HG02840 (cell line): ENCODE measurements around the gene TMBIM1.

ENCODE experiments used
- ATAC-seq: cut with Tn5 transposase; IDR thresholded peaks from one replicate; pipeline ENCODE4 v1.9.1; 2021; ENCODE audit warnings: mild to moderate bottlenecking, moderate library complexity, moderate number of reproducible peaks; ENCODE audit not compliant: unreplicated experiment, low FRiP score

Gene TMBIM1, protein sequence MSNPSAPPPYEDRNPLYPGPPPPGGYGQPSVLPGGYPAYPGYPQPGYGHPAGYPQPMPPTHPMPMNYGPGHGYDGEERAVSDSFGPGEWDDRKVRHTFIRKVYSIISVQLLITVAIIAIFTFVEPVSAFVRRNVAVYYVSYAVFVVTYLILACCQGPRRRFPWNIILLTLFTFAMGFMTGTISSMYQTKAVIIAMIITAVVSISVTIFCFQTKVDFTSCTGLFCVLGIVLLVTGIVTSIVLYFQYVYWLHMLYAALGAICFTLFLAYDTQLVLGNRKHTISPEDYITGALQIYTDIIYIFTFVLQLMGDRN

GRCh38 chr2:218292048-218293014 lies at the start of gene TMBIM1:
Gene TMBIM1, minus strand, starts transcription at chr2:218292503. Its CDS starts 10,362 bp downstream, at chr2:218282141.
- peak; percentile 75 for ATAC-seq

DNA sequence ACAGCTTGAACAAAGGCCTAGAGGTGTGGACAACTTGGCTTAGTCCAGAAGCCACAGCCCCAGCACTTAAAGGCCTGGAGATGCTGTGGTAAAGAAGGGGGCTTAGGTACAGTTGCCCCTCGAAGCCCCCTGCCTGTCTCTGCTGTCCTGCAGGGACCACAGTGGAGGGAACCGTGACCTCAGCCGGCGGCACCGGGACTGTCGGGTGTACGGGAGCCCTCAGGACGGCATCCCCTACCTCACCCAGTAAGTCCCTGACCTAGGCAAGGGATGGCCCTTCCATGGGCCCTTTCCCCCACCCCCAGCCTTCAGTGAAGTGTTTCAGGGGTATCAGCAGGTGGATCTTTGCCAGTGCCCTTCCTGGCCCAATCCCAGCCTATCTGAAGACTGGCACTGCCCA lies 49.1 kb upstream of the TMBIM1 start:
- ATAC-seq, result no peak

DNA sequence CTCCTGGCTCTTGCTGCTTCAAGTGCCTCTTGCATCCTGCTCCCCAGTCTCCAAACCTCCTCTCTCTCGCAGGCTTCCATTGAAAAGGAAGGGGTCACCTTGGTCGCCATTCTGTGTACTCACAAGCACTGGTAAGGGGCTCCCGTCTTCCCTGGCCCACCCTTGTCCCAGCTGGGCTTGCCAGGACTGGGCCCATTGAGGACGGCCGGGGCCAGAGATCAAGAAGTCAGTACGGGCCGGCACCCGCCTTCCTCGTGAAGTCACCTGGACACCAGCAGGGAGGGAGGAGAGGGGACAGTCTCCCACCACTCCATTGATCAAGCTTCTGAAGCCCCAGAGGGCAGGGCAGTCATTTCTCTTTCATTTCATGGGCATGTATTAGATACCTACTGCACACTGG lies 48.4 kb upstream of the TMBIM1 start:
- no peak for ATAC-seq

DNA sequence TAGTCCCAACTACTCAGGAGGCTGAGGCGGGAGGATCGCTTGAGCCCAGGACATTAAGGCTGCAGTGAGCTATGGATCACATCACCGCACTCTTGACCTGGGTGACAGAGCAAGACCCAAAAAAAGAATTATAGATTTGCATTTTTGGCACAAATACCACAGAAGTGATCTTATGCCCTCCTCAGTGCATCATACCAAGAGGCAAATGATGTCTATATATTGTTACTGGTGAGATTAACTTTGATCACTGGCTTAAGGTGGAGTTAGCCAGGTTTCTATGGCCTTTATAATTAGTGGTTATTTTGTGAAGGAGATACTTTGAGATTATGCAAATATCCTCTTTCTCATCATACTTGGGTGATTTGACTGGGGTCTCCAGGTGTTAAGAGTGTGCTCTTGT lies 42.2 kb upstream of the TMBIM1 start:
- no peak for ATAC-seq

DNA sequence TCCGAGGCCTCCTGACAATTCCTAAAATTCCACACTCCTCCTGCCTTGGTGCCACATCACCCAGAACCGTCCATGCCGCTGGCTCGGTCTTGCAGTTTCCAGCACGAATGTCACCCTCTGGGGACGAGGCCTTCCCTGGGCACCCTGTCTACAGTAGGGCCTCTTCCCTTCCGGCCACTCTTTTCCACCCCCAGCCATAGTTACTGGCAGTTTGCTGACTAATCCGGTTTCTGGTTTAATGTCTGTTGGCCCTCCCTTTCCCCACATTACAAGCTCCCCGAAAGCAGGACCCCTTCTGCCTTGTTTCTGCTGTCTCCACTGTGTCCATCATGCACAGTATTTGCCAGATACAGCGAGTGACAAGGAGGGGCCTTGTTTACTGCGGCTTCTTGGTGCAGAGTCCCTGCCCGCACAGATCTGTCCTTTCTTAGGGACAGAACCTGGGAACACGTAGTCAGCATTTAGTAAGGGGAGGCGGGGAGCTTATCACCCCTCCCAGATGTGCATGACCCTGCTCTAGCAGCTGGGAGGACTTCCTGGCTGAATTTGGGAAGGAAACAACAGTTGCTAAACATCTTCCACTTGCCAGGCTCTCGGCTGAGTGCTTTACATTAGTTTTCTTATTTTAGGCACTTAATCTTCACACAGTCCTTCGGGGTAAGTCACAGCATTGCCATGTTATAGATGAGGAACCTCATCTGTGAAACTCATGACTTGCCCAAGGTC lies 40.8 kb upstream of the TMBIM1 start:
- ATAC-seq, result no peak

- no peak for ATAC-seq
Observed at GRCh38 chr2:218332288-218332687, 40.0 kb upstream of the TMBIM1 start.

GRCh38 chr2:218331745-218332144 lies 39.4 kb upstream of the TMBIM1 start:
- ATAC-seq, result no peak

- ATAC-seq, result peak; percentile 47
Observed at GRCh38 chr2:218329826-218330593, 37.7 kb upstream of the TMBIM1 start.

- ATAC-seq, result peak; percentile 41
Observed at GRCh38 chr2:218329027-218329825, 36.9 kb upstream of the TMBIM1 start.

DNA sequence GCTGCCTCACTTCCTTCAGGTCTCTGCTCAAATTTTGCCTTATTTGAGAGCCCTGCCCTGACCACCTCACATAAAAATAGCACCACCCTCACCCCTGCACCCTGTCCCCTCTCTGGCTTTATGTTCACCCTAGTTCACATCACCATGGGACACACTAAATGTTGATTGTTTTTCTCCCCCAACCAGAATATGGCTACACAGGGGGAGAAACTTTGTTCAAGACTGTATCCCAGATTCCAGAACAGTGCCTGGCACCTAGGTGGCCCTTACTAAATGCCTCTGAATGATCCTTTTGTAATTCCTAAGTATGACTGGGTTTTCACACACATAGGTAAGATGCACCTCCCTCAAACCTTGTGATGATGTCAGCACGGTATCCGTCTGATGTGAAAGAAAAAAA lies 36.0 kb upstream of the TMBIM1 start:
- no peak for ATAC-seq

DNA sequence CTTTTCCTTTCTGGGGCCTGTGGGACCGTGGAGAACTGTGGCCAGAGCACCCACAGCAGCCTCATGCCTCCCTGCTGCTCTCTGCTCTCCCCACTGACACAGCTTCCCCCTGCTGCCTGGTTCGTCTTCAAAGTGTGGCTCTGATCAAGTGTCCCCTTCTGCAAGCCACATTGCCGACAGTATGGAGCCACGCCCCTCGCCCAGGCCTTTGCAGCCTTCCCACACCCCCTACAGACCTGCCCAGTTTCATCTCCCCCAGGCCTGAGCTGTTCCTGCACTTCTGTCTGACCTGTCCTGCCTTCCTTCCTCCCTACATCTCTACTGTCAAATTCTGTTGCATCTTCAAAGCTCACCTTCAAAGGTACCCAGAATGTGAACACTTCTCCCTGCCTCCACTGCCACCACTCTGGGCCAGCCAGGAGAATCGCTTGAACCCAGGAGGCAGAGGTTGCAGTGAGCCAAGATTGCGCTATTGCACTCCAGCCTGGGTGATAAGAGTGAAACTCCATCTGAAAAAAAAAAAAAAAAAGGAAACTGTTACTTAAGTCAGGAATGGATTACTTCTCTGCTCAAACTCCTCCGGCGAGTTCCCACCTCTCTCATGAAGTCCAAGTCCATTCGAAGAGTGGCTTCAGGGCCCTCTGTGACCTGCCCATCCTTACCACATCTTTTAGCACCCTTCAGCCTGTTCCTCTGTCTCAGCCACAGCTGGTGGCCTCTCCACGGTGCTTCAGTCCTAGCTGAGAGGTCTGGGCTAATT lies 35.3 kb upstream of the TMBIM1 start:
- ATAC-seq, result no peak

DNA sequence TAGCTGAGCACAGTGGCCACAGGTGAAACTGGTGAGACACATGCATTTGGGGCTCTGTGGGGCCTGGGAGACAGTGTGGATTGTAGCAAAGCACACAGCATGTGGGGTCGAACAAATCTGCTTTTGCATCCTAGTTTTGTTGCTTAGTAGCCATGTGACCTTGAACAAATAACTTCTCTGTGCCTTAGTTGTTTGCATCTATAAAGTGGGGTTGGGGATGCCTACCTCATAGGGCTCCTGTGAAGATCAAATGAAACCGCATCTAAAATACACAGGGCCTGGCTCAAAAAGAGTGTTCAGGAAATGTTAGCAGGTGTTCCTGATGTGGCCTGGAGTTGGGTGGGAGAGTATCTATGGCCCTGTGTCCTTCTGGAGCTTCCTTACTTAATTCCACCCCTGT lies 34.0 kb upstream of the TMBIM1 start:
- no peak for ATAC-seq

- ATAC-seq, result no peak
Observed at GRCh38 chr2:218325566-218326160, 33.4 kb upstream of the TMBIM1 start.

DNA sequence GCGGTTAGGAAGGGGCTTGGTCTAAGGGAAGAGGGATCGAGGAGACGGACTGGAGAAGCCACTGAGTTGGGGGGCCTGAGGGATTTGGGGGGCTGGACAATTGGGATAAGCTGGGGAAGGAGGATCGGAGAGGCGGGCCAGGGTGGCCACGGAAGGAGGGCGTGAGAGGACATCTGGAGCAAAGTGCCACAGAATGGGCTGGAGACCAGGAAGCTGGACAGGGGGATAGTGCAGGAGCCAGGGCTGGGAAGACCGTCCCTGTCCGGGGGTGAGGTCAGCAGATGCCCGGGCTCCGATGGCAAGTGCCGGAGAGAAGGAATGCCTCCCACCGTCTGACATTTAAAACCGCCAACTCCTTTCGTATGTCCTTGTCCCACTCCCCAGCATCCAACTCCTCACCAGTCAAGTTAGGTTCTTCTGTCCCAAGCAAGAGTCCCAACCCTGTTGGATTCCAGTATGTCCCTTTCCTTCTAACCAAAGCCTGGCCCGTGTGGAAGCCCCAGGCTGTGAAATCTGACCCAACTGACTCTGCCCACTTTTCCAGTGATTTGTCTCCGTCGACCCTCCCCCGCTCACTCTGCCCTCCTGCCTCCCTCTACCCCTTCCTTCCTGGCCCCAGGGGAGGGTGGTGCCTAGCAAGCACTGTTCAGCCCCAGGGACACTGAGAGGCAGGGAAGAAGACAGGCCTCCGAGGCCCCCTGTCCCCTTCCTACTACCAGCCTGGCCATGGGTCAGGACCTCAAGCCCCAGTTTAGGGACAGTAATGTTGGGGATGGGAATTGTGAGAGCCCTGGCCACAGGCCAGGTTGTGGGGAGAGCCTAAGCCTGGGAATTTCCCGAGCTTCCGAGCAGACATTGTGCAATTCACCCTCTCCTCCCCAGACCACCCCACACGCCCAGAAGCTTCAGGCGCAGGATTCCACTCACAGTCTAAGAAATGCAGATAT lies 31.5 kb upstream of the TMBIM1 start:
- ATAC-seq, result no peak

GRCh38 chr2:218322768-218323525 lies 30.6 kb upstream of the TMBIM1 start:
- peak; percentile 55 for ATAC-seq

DNA sequence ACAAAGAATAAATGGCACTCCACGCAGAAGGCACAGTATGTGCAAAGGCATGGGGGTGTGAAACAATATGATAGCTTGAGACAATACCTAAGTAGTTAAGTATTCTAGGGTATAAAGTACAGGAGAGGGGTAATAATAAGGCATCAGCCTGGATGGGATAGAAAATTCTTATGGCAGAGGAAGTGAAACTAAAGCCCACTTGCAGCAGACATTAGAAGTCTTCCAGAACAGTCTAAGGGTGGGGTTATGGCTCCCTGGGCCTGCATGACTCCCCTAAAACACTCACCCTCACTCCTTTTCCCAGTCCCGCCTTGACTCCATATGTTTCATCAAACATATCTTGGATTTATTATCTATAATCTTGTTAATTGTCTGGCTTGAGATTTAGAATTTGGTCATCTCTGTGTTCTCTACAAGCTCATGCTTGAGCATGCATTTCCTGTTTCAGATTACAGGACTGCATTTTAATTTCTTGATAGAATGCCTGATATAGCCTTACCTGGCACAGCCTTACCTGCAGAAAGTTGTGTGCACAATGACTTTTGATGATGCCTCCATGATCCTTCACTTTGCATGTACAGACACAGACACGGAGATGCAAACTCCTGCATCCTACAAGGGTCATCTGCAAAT lies 28.5 kb upstream of the TMBIM1 start:
- ATAC-seq, result no peak
